H1 (cell line): Measurements from ENCODE around the gene ABHD10.

Source experiments
- KDM5A ChIP-seq: fragments of 200-600 bp; IDR thresholded peaks from 2 replicates; pipeline ENCODE4 v1.7.1; 2012; ENCODE audit warnings: mild to moderate bottlenecking, low read length, inconsistent platforms, mixed read lengths
- POLR2A ChIP-seq, 2 experiments: IDR thresholded peaks; 1 replicate in 1 of 2; 2 replicates in 1 of 2; pipeline ENCODE4 v1.6.1; 2011; ENCODE audit warnings: low read depth in 2 of 2, low read length in 2 of 2, mild to moderate bottlenecking in 2 of 2; ENCODE audit errors: control extremely low read depth in 1 of 2
- YY1 ChIP-seq: IDR thresholded peaks from 2 replicates; pipeline ENCODE4 v1.6.1; 2011; ENCODE audit warnings: low read depth, mild to moderate bottlenecking, low read length
- TF ChIP-seq, protein P1 (sequence below), 3 experiments: IDR thresholded peaks; 1 replicate in 2 of 3; 2 replicates in 1 of 3; pipeline versions ENCODE4 v1.5.1 to v1.6.1; 2011; ENCODE audit warnings: low read length in 3 of 3, mild to moderate bottlenecking in 3 of 3, inconsistent platforms in 2 of 3, low read depth in 1 of 3, moderate library complexity in 1 of 3; ENCODE audit not compliant: insufficient read depth in 1 of 3; ENCODE audit errors: control extremely low read depth in 1 of 3
- TF ChIP-seq, protein P2 (sequence below): IDR thresholded peaks from 2 replicates; pipeline ENCODE4 v1.6.1; 2012; ENCODE audit warnings: low read length, inconsistent platforms

DNA sequence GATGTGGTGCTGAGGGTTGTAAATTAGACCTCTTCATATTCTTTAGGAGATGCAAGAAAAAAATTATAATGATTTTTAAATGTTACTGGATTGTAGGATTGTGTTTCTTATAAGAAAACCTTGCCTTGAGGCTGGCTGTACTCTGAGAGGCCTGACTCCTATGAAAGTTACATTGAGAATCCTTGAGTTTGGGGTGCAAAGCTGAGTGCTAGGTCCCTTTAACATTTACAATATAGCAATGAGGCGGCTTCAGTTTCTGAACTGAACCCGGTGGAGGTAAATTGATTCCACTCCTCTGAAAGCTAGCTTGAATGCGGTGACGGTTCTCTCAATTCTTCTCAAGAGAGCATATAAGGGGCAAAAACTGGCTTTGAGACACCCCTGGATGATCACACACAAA is 55.6 kb downstream of the ABHD10 start, which contains the start of gene TMPRSS7:
- TF ChIP-seq POLR2A (IDR thresholded peaks at IDR 0.05; ENCODE audit: control extremely low read depth in 1 of 2, low read depth in 2 of 2, low read length in 2 of 2) (no peak), YY1 (no peak), KDM5A (no peak)
- TF ChIP-seq, protein P1, sequence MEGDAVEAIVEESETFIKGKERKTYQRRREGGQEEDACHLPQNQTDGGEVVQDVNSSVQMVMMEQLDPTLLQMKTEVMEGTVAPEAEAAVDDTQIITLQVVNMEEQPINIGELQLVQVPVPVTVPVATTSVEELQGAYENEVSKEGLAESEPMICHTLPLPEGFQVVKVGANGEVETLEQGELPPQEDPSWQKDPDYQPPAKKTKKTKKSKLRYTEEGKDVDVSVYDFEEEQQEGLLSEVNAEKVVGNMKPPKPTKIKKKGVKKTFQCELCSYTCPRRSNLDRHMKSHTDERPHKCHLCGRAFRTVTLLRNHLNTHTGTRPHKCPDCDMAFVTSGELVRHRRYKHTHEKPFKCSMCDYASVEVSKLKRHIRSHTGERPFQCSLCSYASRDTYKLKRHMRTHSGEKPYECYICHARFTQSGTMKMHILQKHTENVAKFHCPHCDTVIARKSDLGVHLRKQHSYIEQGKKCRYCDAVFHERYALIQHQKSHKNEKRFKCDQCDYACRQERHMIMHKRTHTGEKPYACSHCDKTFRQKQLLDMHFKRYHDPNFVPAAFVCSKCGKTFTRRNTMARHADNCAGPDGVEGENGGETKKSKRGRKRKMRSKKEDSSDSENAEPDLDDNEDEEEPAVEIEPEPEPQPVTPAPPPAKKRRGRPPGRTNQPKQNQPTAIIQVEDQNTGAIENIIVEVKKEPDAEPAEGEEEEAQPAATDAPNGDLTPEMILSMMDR (IDR thresholded peaks at IDR 0.05; ENCODE audit: control extremely low read depth in 1 of 3, insufficient read depth in 1 of 3, low read depth in 1 of 3, low read length in 3 of 3) = no peak
- TF ChIP-seq, protein P2, sequence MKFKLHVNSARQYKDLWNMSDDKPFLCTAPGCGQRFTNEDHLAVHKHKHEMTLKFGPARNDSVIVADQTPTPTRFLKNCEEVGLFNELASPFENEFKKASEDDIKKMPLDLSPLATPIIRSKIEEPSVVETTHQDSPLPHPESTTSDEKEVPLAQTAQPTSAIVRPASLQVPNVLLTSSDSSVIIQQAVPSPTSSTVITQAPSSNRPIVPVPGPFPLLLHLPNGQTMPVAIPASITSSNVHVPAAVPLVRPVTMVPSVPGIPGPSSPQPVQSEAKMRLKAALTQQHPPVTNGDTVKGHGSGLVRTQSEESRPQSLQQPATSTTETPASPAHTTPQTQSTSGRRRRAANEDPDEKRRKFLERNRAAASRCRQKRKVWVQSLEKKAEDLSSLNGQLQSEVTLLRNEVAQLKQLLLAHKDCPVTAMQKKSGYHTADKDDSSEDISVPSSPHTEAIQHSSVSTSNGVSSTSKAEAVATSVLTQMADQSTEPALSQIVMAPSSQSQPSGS = no peak
